H1 (cell line): Measurements from ENCODE around the gene TFPT. TPM values are rescaled to one million over a fixed set of nuclear protein-coding genes. Genes with fewer than 3 reads are reported as not detected.

Source experiments
- EZH2 ChIP-seq: fragments of 200-600 bp; sonication (generic); IDR thresholded peaks from 2 replicates; pipeline ENCODE4 v1.7.1; 2012; ENCODE audit warnings: low read depth, mild to moderate bottlenecking, moderate library complexity, low read length, inconsistent platforms; ENCODE audit not compliant: severe bottlenecking
- RNF2 ChIP-seq: fragments of 200-900, 300-1000 bp; sonication (generic); IDR thresholded peaks from 2 replicates; pipeline ENCODE4 v1.7.1; 2016; ENCODE audit warnings: borderline replicate concordance, low read depth, mild to moderate bottlenecking, antibody characterized with exemption, low read length; ENCODE audit not compliant: poor library complexity, severe bottlenecking; ENCODE audit errors: missing control alignments
- TCF12 ChIP-seq: IDR thresholded peaks from 2 replicates; pipeline ENCODE4 v1.6.1; 2011; ENCODE audit warnings: low read depth, mild to moderate bottlenecking, low read length
- polyA plus RNA-seq, 7 experiments: library from polyadenylated mRNA; depleted of rRNA in 3 of 7; stranded (reverse) in 5 of 7; unstranded in 2 of 7; fragments of >200 nt in 5 of 7; fragments of 200-250 nt in 2 of 7; gene quantifications; 1 replicate in 5 of 7; 2 replicates in 1 of 7; 4 replicates in 1 of 7; pipeline versions ENCODE4 v1.2.1 to v1.2.3, GENCODE V29; 2011 to 2013; ENCODE audit warnings: missing spikeins in 2 of 7, mixed read lengths in 2 of 7
- total RNA-seq: library from RNA; stranded (reverse); fragmentation: NEBNext Ultra II Directional; extraction: Animal tissue kit (Norgen Biotek cat#: 25700); gene quantifications from 2 replicates; pipeline ENCODE4 v1.2.1, GENCODE V29; 2021
- TF ChIP-seq, protein P1 (sequence below), 3 experiments: IDR thresholded peaks; 1 replicate in 2 of 3; 2 replicates in 1 of 3; pipeline versions ENCODE4 v1.5.1 to v1.6.1; 2011; ENCODE audit warnings: low read length in 3 of 3, mild to moderate bottlenecking in 3 of 3, inconsistent platforms in 2 of 3, low read depth in 1 of 3, moderate library complexity in 1 of 3; ENCODE audit not compliant: insufficient read depth in 1 of 3; ENCODE audit errors: control extremely low read depth in 1 of 3

TFPT gene
- total and polyA plus RNA-seq, 2 of the 8 experiments (the other 6 are each of a cell fraction or from before 2014, with no cell fraction given): 10.4 to 17.7 TPM

DNA sequence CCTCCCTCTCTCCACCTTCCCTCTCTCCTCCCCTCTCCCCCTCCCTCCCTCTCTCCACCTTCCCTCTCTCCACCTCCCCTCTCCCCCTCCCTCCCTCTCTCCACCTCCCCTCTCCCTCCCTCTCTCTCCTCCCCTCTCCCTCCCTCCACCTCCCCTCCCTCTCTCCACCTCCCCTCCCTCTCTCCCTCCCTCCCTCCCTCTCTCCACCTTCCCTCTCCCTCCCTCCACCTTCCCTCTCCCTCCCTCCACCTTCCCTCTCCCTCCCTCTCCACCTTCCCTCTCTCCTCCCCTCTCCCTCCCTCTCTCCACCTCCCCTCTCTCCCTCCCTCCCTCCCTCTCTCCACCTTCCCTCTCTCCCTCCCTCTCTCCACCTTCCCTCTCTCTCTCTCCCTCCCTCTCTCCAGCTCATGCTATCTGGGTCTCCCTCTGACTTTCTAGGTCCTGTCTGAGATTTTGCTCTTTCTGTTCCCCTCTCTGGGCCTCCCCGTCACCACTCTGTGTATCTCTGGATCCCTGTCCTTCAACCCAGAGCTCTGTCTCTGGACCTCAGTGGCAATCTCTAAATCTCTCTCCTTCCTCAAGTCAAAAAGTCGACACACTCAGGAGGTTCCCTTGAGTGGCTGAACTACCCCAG lies 18.6 kb upstream of the TFPT start (continued):
- TF ChIP-seq, protein P1, sequence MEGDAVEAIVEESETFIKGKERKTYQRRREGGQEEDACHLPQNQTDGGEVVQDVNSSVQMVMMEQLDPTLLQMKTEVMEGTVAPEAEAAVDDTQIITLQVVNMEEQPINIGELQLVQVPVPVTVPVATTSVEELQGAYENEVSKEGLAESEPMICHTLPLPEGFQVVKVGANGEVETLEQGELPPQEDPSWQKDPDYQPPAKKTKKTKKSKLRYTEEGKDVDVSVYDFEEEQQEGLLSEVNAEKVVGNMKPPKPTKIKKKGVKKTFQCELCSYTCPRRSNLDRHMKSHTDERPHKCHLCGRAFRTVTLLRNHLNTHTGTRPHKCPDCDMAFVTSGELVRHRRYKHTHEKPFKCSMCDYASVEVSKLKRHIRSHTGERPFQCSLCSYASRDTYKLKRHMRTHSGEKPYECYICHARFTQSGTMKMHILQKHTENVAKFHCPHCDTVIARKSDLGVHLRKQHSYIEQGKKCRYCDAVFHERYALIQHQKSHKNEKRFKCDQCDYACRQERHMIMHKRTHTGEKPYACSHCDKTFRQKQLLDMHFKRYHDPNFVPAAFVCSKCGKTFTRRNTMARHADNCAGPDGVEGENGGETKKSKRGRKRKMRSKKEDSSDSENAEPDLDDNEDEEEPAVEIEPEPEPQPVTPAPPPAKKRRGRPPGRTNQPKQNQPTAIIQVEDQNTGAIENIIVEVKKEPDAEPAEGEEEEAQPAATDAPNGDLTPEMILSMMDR (IDR thresholded peaks at IDR 0.05; ENCODE audit: control extremely low read depth in 1 of 3, insufficient read depth in 1 of 3, low read depth in 1 of 3, low read length in 3 of 3): no peak
- no peak for TF ChIP-seq RNF2
- no peak for TF ChIP-seq EZH2
- TF ChIP-seq TCF12: no peak
